ENCODE results near the gene PYHIN1.
A peak's percentile ranks its signal among the peaks of the same experiment; 100 is the strongest.
"Not testable (repeated sequence)": the region's sequence is repeated elsewhere in the genome, so short reads cannot be mapped to it uniquely, and the experiment has no call there.

Gene PYHIN1

DNA sequence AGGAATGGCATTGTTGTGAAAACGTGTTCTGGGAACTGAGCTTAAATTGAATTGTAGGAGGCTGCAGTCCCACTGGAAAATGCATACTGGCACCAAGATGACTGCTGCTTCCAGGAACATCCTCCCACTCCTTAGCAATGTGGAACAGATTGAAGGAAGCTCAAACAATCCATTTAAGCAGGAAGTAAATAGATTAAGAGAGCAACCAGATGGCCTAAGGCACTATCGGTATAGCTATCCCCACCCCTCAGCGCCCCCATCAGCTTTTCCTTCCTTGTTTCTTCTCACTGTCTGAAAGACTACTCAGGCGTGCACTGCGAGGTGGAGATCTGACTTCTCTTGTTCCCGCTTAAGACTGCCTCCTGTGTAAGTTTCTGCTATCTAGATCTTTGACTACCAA, 74.3 kb downstream of the PYHIN1 start:
- Histone ChIP-seq H3K79me2 (ENCODE audit: control insufficient read depth, low read length) (peaks cover 24% of the 10 kb centered on the region), H3K9me2 (replicated peaks; ENCODE audit: control insufficient read depth, low read length) (no peaks in the 10 kb centered on the region), H3K27me3 (ENCODE audit: control insufficient read depth, low read length) (no peaks in the 10 kb centered on the region), H3F3A (ENCODE audit: control insufficient read depth, insufficient read depth) (peaks cover 10% of the 10 kb centered on the region), H3K36me3 (ENCODE audit: control insufficient read depth, low read length) (peaks cover 9% of the 10 kb centered on the region), H3K27ac (ENCODE audit: low read depth, low read length) (peak overlapping the region; percentile 25; the same call in 1 of the 2 replicates), H3K4me3 (ENCODE audit: low read length) (peak overlapping the region; percentile 50), H3K4me2 (ENCODE audit: low read length) (peak overlapping the region; percentile 63), H3K4me1 (ENCODE audit: control insufficient read depth, low read length) (peaks cover 55% of the 10 kb centered on the region), H4K20me1 (ENCODE audit: control insufficient read depth, insufficient read depth, low read depth, low read length) (no peaks in the 10 kb centered on the region), H3K9me3 (ENCODE audit: control insufficient read depth, insufficient read depth, low read length) (no peaks in the 10 kb centered on the region)
- TF ChIP-seq, protein P1, sequence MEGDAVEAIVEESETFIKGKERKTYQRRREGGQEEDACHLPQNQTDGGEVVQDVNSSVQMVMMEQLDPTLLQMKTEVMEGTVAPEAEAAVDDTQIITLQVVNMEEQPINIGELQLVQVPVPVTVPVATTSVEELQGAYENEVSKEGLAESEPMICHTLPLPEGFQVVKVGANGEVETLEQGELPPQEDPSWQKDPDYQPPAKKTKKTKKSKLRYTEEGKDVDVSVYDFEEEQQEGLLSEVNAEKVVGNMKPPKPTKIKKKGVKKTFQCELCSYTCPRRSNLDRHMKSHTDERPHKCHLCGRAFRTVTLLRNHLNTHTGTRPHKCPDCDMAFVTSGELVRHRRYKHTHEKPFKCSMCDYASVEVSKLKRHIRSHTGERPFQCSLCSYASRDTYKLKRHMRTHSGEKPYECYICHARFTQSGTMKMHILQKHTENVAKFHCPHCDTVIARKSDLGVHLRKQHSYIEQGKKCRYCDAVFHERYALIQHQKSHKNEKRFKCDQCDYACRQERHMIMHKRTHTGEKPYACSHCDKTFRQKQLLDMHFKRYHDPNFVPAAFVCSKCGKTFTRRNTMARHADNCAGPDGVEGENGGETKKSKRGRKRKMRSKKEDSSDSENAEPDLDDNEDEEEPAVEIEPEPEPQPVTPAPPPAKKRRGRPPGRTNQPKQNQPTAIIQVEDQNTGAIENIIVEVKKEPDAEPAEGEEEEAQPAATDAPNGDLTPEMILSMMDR (IDR thresholded peaks at IDR 0.05; ENCODE audit: low read depth, low read length, poor library complexity, severe bottlenecking), result no peak
- TF ChIP-seq EZH2phosphoT487 (IDR thresholded peaks at IDR 0.05; ENCODE audit: borderline replicate concordance, low read length), result no peak

DNA sequence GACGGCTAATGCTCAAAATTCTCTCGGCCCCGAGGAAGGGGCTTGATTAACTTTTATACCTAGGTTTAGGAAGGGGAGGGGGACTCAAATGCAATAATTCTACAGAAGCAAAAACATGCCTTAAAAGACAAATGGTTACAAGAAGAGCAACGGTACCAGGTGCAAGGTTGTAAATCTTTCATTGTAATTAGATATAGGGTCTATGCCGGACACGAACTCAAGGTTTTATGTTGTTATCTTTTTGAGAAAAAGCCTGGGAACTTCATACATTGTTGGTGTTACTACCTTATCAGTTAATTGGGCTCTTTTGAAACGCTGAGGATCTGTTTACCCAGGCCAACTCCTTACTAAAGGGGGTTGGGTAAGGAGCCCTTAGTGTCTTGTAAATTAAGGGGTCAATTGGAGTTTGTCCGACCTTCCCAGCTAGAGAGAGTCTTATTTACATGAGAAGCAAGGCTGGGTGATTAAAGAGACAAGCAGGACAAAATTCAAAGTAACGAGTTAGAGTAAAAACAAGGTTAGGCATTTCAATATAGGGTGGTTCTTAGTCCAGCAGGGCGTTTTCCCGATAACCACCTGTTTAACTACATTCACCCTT, 75.0 kb downstream of the PYHIN1 start:
- H3K4me2 ChIP-seq (ENCODE audit: low read length), result peak overlapping the region; percentile 63
- not testable (repeated sequence) for H3K9me3 ChIP-seq (ENCODE audit: control insufficient read depth, insufficient read depth, low read length); H3K27me3 ChIP-seq (ENCODE audit: control insufficient read depth, low read length); H4K20me1 ChIP-seq (ENCODE audit: control insufficient read depth, insufficient read depth, low read depth, low read length); H3K9me2 ChIP-seq (replicated peaks; ENCODE audit: control insufficient read depth, low read length)
- peaks cover 10% of the 10 kb centered on the region for H3F3A ChIP-seq (ENCODE audit: control insufficient read depth, insufficient read depth)
- H3K4me3 ChIP-seq (ENCODE audit: low read length), result peak overlapping the region; percentile 50
- H3K27ac ChIP-seq (ENCODE audit: low read depth, low read length), result peak overlapping the region; percentile 25; the same call in 1 of the 2 replicates
- H3K36me3 ChIP-seq (ENCODE audit: control insufficient read depth, low read length), result peaks cover 16% of the 10 kb centered on the region
- H3K4me1 ChIP-seq (ENCODE audit: control insufficient read depth, low read length), result peaks cover 51% of the 10 kb centered on the region
- H3K79me2 ChIP-seq (ENCODE audit: control insufficient read depth, low read length), result peaks cover 30% of the 10 kb centered on the region

DNA sequence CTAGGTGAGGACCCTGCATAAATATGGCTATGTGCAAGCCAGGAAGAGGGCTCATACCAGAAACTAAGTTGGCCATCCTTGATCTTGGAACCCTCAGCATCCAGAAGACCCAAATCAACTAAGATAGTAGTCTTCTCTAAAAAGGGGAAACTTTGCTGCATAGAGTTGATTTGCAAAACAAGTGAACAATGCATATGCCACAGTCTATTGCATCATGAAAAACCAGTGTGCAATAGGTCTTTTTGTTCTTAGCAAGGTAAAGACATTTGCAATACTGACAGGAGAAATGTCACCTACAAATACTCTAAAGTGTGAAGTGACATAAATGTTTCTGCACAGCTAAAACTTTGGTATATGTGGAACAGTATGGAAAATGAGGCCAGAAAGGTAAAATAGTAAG, 76.4 kb downstream of the PYHIN1 start:
- Histone ChIP-seq H3F3A (ENCODE audit: control insufficient read depth, insufficient read depth) (peaks cover 20% of the 10 kb centered on the region), H3K9me2 (replicated peaks; ENCODE audit: control insufficient read depth, low read length) (no peaks in the 10 kb centered on the region), H3K27ac (ENCODE audit: low read depth, low read length) (peak overlapping the region; percentile 88; the same call in 1 of the 2 replicates), H3K36me3 (ENCODE audit: control insufficient read depth, low read length) (peaks cover 29% of the 10 kb centered on the region), H3K79me2 (ENCODE audit: control insufficient read depth, low read length) (peaks cover 44% of the 10 kb centered on the region), H3K27me3 (ENCODE audit: control insufficient read depth, low read length) (no peaks in the 10 kb centered on the region), H3K4me1 (ENCODE audit: control insufficient read depth, low read length) (peaks cover 49% of the 10 kb centered on the region), H3K9me3 (ENCODE audit: control insufficient read depth, insufficient read depth, low read length) (no peaks in the 10 kb centered on the region), H3K4me3 (ENCODE audit: low read length) (no peak overlapping the region), H3K4me2 (ENCODE audit: low read length) (peak overlapping the region; percentile 95; the same call in 1 of the 2 replicates), H4K20me1 (ENCODE audit: control insufficient read depth, insufficient read depth, low read depth, low read length) (no peaks in the 10 kb centered on the region)
- no peak for TF ChIP-seq EZH2phosphoT487 (IDR thresholded peaks at IDR 0.05; ENCODE audit: borderline replicate concordance, low read length)
- TF ChIP-seq, protein P1 (IDR thresholded peaks at IDR 0.05; ENCODE audit: low read depth, low read length, poor library complexity, severe bottlenecking), result no peak

GRCh38 chr1:159008744-159009188, 77.4 kb downstream of the PYHIN1 start:
- Histone ChIP-seq H3K9me2 (replicated peaks; ENCODE audit: control insufficient read depth, low read length) (no peaks in the 10 kb centered on the region), H3F3A (ENCODE audit: control insufficient read depth, insufficient read depth) (peaks cover 25% of the 10 kb centered on the region), H3K36me3 (ENCODE audit: control insufficient read depth, low read length) (peaks cover 39% of the 10 kb centered on the region), H3K9me3 (ENCODE audit: control insufficient read depth, insufficient read depth, low read length) (no peaks in the 10 kb centered on the region), H3K4me1 (ENCODE audit: control insufficient read depth, low read length) (peaks cover 60% of the 10 kb centered on the region), H3K4me3 (ENCODE audit: low read length) (peak overlapping the region; percentile 94), H4K20me1 (ENCODE audit: control insufficient read depth, insufficient read depth, low read depth, low read length) (no peaks in the 10 kb centered on the region), H3K79me2 (ENCODE audit: control insufficient read depth, low read length) (peaks cover 55% of the 10 kb centered on the region), H3K4me2 (ENCODE audit: low read length) (peak overlapping the region; percentile 95), H3K27me3 (ENCODE audit: control insufficient read depth, low read length) (no peaks in the 10 kb centered on the region), H3K27ac (ENCODE audit: low read depth, low read length) (peak overlapping the region; percentile 88)
- no peak for TF ChIP-seq EZH2phosphoT487 (IDR thresholded peaks at IDR 0.05; ENCODE audit: borderline replicate concordance, low read length)
- TF ChIP-seq, protein P1 (IDR thresholded peaks at IDR 0.05; ENCODE audit: low read depth, low read length, poor library complexity, severe bottlenecking), result no peak

Measured in DOHH2 (cell line).